ENCODE measurements around the gene GATA2.

GATA2 gene

GRCh38 chr3:128462341-128462910, 30.6 kb downstream of the GATA2 start:
- ChIA-PET POLR2A (interaction anchor here (0.6 to 0.8 kb wide), 2 partner anchors 19 to 39 kb away, joined by 3 to 4 read pairs; no protein-coding TSS in a partner anchor), CTCF (interaction anchor here (1.1 to 3.2 kb wide), 9 partner anchors 14 to 123 kb away, joined by 3 to 13 read pairs (median 4); no protein-coding TSS in a partner anchor)
- no peak for DNase-seq
- H3K4me1 ChIP-seq (ENCODE audit: control extremely low read depth in 1 of 4, control insufficient read depth in 4 of 4, insufficient read depth in 4 of 4, low read length in 3 of 4) = peaks cover 0 to 4% (median 1%) of the 10 kb centered on the region in 4 experiments
- WGBS (ENCODE audit: insufficient coverage) = over 99% methylated on average over 23 of the region's 23 CpGs
- H3K27me3 ChIP-seq (replicated peaks in 2 of 5; ENCODE audit: control insufficient read depth in 4 of 5, insufficient read depth in 5 of 5, low read length in 4 of 5) = peaks cover 0 to 2% (median 0%) of the 10 kb centered on the region in 5 experiments
- H3K27ac ChIP-seq (ENCODE audit: insufficient read depth in 1 of 2, low read depth in 1 of 2, low read length in 2 of 2, poor library complexity in 1 of 2, severe bottlenecking in 2 of 2) = no peak overlapping the region
- H3K4me3 ChIP-seq (ENCODE audit: control insufficient read depth in 1 of 7, extremely low read depth in 1 of 7, insufficient read depth in 4 of 7, low read depth in 2 of 7, low read length in 6 of 7) = no peak overlapping the region
- H3K36me3 ChIP-seq (ENCODE audit: control insufficient read depth in 4 of 4, insufficient read depth in 4 of 4, low read length in 3 of 4) = no peaks in the 10 kb centered on the region
- H3K9me3 ChIP-seq (ENCODE audit: control extremely low read depth in 1 of 5, control insufficient read depth in 4 of 5, insufficient read depth in 2 of 5, low read depth in 1 of 5, low read length in 4 of 5) = no peaks in the 10 kb centered on the region

- H3K27me3 ChIP-seq (replicated peaks in 2 of 5; ENCODE audit: control insufficient read depth in 4 of 5, insufficient read depth in 5 of 5, low read length in 4 of 5) = peaks cover 0 to 3% (median 0%) of the 10 kb centered on the region in 5 experiments
- no peaks in the 10 kb centered on the region for H3K9me3 ChIP-seq (ENCODE audit: control extremely low read depth in 1 of 5, control insufficient read depth in 4 of 5, insufficient read depth in 2 of 5, low read depth in 1 of 5, low read length in 4 of 5)
- no peaks in the 10 kb centered on the region for H3K36me3 ChIP-seq (ENCODE audit: control insufficient read depth in 4 of 4, insufficient read depth in 4 of 4, low read length in 3 of 4)
- peak in 1 of 3 donors; percentile 13 for DNase-seq
- POLR2A ChIA-PET = interaction anchor here (0.6 to 0.8 kb wide), 3 partner anchors 15 to 39 kb away, joined by 3 to 4 read pairs (median 3); no protein-coding TSS in a partner anchor
- CTCF ChIA-PET = interaction anchor here (0.8 to 3.2 kb wide), 6 partner anchors 9 to 36 kb away, joined by 3 to 13 read pairs (median 6); no protein-coding TSS in a partner anchor
- WGBS (ENCODE audit: insufficient coverage) = 93% methylated on average over 9 of the region's 12 CpGs
- H3K4me3 ChIP-seq (ENCODE audit: control insufficient read depth in 1 of 7, extremely low read depth in 1 of 7, insufficient read depth in 4 of 7, low read depth in 2 of 7, low read length in 6 of 7) = no peak overlapping the region
- H3K4me1 ChIP-seq (ENCODE audit: control extremely low read depth in 1 of 4, control insufficient read depth in 4 of 4, insufficient read depth in 4 of 4, low read length in 3 of 4) = peaks cover 0 to 8% (median 4%) of the 10 kb centered on the region in 4 experiments
- no peak overlapping the region for H3K27ac ChIP-seq (ENCODE audit: insufficient read depth in 1 of 2, low read depth in 1 of 2, low read length in 2 of 2, poor library complexity in 1 of 2, severe bottlenecking in 2 of 2)
These were observed 31.3 kb downstream of the GATA2 start for GRCh38 chr3:128461731-128462130.

GRCh38 chr3:128459461-128459820, 33.6 kb downstream of the GATA2 start:
- Histone ChIP-seq H3K4me3 (ENCODE audit: control insufficient read depth in 1 of 7, extremely low read depth in 1 of 7, insufficient read depth in 4 of 7, low read depth in 2 of 7, low read length in 6 of 7) (no peak overlapping the region), H3K27ac (ENCODE audit: insufficient read depth in 1 of 2, low read depth in 1 of 2, low read length in 2 of 2, poor library complexity in 1 of 2, severe bottlenecking in 2 of 2) (no peak overlapping the region), H3K9me3 (ENCODE audit: control extremely low read depth in 1 of 5, control insufficient read depth in 4 of 5, insufficient read depth in 2 of 5, low read depth in 1 of 5, low read length in 4 of 5) (no peaks in the 10 kb centered on the region), H3K36me3 (ENCODE audit: control insufficient read depth in 4 of 4, insufficient read depth in 4 of 4, low read length in 3 of 4) (no peaks in the 10 kb centered on the region), H3K4me1 (ENCODE audit: control extremely low read depth in 1 of 4, control insufficient read depth in 4 of 4, insufficient read depth in 4 of 4, low read length in 3 of 4) (peaks cover 0 to 9% (median 4%) of the 10 kb centered on the region in 4 experiments), H3K27me3 (replicated peaks in 2 of 5; ENCODE audit: control insufficient read depth in 4 of 5, insufficient read depth in 5 of 5, low read length in 4 of 5) (peaks cover 0 to 15% (median 5%) of the 10 kb centered on the region in 5 experiments)
- no peak for DNase-seq
- CTCF ChIA-PET = no interaction called here
- 97% methylated on average over 9 of the region's 9 CpGs for WGBS (ENCODE audit: insufficient coverage)
- POLR2A ChIA-PET = no interaction called here

GRCh38 chr3:128458746-128459460, 34.1 kb downstream of the GATA2 start:
- Histone ChIP-seq H3K4me1 (ENCODE audit: control extremely low read depth in 1 of 4, control insufficient read depth in 4 of 4, insufficient read depth in 4 of 4, low read length in 3 of 4) (peaks cover 0 to 14% (median 4%) of the 10 kb centered on the region in 4 experiments), H3K27me3 (replicated peaks in 2 of 5; ENCODE audit: control insufficient read depth in 4 of 5, insufficient read depth in 5 of 5, low read length in 4 of 5) (peaks cover 0 to 15% (median 5%) of the 10 kb centered on the region in 5 experiments), H3K9me3 (ENCODE audit: control extremely low read depth in 1 of 5, control insufficient read depth in 4 of 5, insufficient read depth in 2 of 5, low read depth in 1 of 5, low read length in 4 of 5) (no peaks in the 10 kb centered on the region), H3K36me3 (ENCODE audit: control insufficient read depth in 4 of 4, insufficient read depth in 4 of 4, low read length in 3 of 4) (no peaks in the 10 kb centered on the region), H3K4me3 (ENCODE audit: control insufficient read depth in 1 of 7, extremely low read depth in 1 of 7, insufficient read depth in 4 of 7, low read depth in 2 of 7, low read length in 6 of 7) (no peak overlapping the region), H3K27ac (ENCODE audit: insufficient read depth in 1 of 2, low read depth in 1 of 2, low read length in 2 of 2, poor library complexity in 1 of 2, severe bottlenecking in 2 of 2) (no peak overlapping the region)
- DNase-seq = no peak
- 90% methylated on average over 17 of the region's 18 CpGs for WGBS (ENCODE audit: insufficient coverage)
- POLR2A ChIA-PET = no interaction called here
- CTCF ChIA-PET = interaction anchor here (0.9 to 1.8 kb wide), 3 partner anchors 13 to 125 kb away, joined by 3 to 6 read pairs (median 4); no protein-coding TSS in a partner anchor

- CTCF ChIA-PET = interaction anchor here (1.0 to 1.8 kb wide), 5 partner anchors 12 to 37 kb away, joined by 3 to 6 read pairs (median 4); no protein-coding TSS in a partner anchor
- Histone ChIP-seq H3K27me3 (replicated peaks in 2 of 5; ENCODE audit: control insufficient read depth in 4 of 5, insufficient read depth in 5 of 5, low read length in 4 of 5) (peaks cover 0 to 15% (median 5%) of the 10 kb centered on the region in 5 experiments), H3K27ac (ENCODE audit: insufficient read depth in 1 of 2, low read depth in 1 of 2, low read length in 2 of 2, poor library complexity in 1 of 2, severe bottlenecking in 2 of 2) (no peak overlapping the region), H3K4me3 (ENCODE audit: control insufficient read depth in 1 of 7, extremely low read depth in 1 of 7, insufficient read depth in 4 of 7, low read depth in 2 of 7, low read length in 6 of 7) (no peak overlapping the region), H3K36me3 (ENCODE audit: control insufficient read depth in 4 of 4, insufficient read depth in 4 of 4, low read length in 3 of 4) (no peaks in the 10 kb centered on the region), H3K9me3 (ENCODE audit: control extremely low read depth in 1 of 5, control insufficient read depth in 4 of 5, insufficient read depth in 2 of 5, low read depth in 1 of 5, low read length in 4 of 5) (no peaks in the 10 kb centered on the region), H3K4me1 (ENCODE audit: control extremely low read depth in 1 of 4, control insufficient read depth in 4 of 4, insufficient read depth in 4 of 4, low read length in 3 of 4) (peaks cover 0 to 24% (median 11%) of the 10 kb centered on the region in 4 experiments)
- POLR2A ChIA-PET = no interaction called here
- no peak for DNase-seq
- WGBS (ENCODE audit: insufficient coverage) = 98% methylated on average over 9 of the region's 12 CpGs
These were observed 35.1 kb downstream of the GATA2 start for GRCh38 chr3:128457937-128458336.

- Histone ChIP-seq H3K9me3 (ENCODE audit: control extremely low read depth in 1 of 5, control insufficient read depth in 4 of 5, insufficient read depth in 2 of 5, low read depth in 1 of 5, low read length in 4 of 5) (no peaks in the 10 kb centered on the region), H3K4me1 (ENCODE audit: control extremely low read depth in 1 of 4, control insufficient read depth in 4 of 4, insufficient read depth in 4 of 4, low read length in 3 of 4) (peaks cover 0 to 28% (median 13%) of the 10 kb centered on the region in 4 experiments), H3K36me3 (ENCODE audit: control insufficient read depth in 4 of 4, insufficient read depth in 4 of 4, low read length in 3 of 4) (no peaks in the 10 kb centered on the region), H3K27ac (ENCODE audit: insufficient read depth in 1 of 2, low read depth in 1 of 2, low read length in 2 of 2, poor library complexity in 1 of 2, severe bottlenecking in 2 of 2) (no peak overlapping the region), H3K27me3 (replicated peaks in 2 of 5; ENCODE audit: control insufficient read depth in 4 of 5, insufficient read depth in 5 of 5, low read length in 4 of 5) (peaks cover 0 to 15% (median 10%) of the 10 kb centered on the region in 5 experiments), H3K4me3 (ENCODE audit: control insufficient read depth in 1 of 7, extremely low read depth in 1 of 7, insufficient read depth in 4 of 7, low read depth in 2 of 7, low read length in 6 of 7) (no peak overlapping the region)
- CTCF ChIA-PET = interaction anchor here (1.0 to 1.8 kb wide), 4 partner anchors 19 to 38 kb away, joined by 3 to 6 read pairs (median 4); no protein-coding TSS in a partner anchor
- 58% methylated on average over 14 of the region's 27 CpGs for WGBS (ENCODE audit: insufficient coverage)
- POLR2A ChIA-PET = interaction anchor here (0.6 kb wide), 1 partner anchor 135 kb away, joined by 5 read pairs; no protein-coding TSS in a partner anchor
- peak; percentile 65 to 89 (median 84) for DNase-seq
These were observed 36.0 kb downstream of the GATA2 start for GRCh38 chr3:128456776-128457715.
